K562 (cell line): ENCODE data around the gene IGIP. TPM values are rescaled to one million over a fixed set of nuclear protein-coding genes. Genes with fewer than 3 reads are reported as not detected.

Experiments used
- CREB5 ChIP-seq: fragments of 250-450 bp; sonication (Bioruptor Pico); IDR thresholded peaks from 2 replicates; pipeline ENCODE4 v1.5.0; 2020; ENCODE audit warnings: mild to moderate bottlenecking
- E2F5 ChIP-seq: sonication (generic); formaldehyde crosslinking; IDR thresholded peaks from 2 replicates; pipeline ENCODE4 v1.8.0; 2022; ENCODE audit warnings: mild to moderate bottlenecking, missing genetic modification reagents
- FOXP1 ChIP-seq: sonication (generic); formaldehyde crosslinking; IDR thresholded peaks from 2 replicates; pipeline ENCODE4 v1.8.0; 2022; ENCODE audit warnings: mild to moderate bottlenecking, missing genetic modification reagents
- GATAD2A ChIP-seq: fragments of 450-650 bp; IDR thresholded peaks from 2 replicates; pipeline ENCODE4 v1.6.1; 2017
- IRF9 ChIP-seq: fragments of 450-650 bp; IDR thresholded peaks from 2 replicates; pipeline ENCODE4 v1.6.1; 2016; ENCODE audit warnings: missing biosample characterization, missing genetic modification characterization
- KDM5B ChIP-seq: fragments of 200-600 bp; sonication (generic); IDR thresholded peaks from 2 replicates; pipeline ENCODE4 v1.6.1; 2012; ENCODE audit warnings: low read depth, mild to moderate bottlenecking, moderate library complexity, low read length, control low read depth, inconsistent platforms; ENCODE audit not compliant: insufficient replicate concordance
- RBBP5 ChIP-seq: fragments of 200-600 bp; sonication (generic); IDR thresholded peaks from 2 replicates; pipeline ENCODE4 v1.6.1; 2012; ENCODE audit warnings: borderline replicate concordance, mild to moderate bottlenecking, low read length, control low read depth, inconsistent platforms; ENCODE audit not compliant: insufficient read depth, poor library complexity, severe bottlenecking
- SAFB ChIP-seq: fragments of 200-400 bp; formaldehyde crosslinking; IDR thresholded peaks from 2 replicates; pipeline ENCODE4 v1.6.1; 2017; ENCODE audit warnings: low read depth, low read length, borderline replicate concordance
- SIN3A ChIP-seq, 2 experiments: fragments of 150-350 bp in 1 of 2; IDR thresholded peaks; 2 replicates each; pipeline ENCODE4 v1.6.1; 2011 to 2016; ENCODE audit warnings: borderline replicate concordance in 2 of 2, low read depth in 2 of 2, low read length in 2 of 2, mild to moderate bottlenecking in 2 of 2, moderate library complexity in 2 of 2; ENCODE audit not compliant: control insufficient read depth in 1 of 2
- YY1 ChIP-seq, 3 experiments: IDR thresholded peaks; 2 replicates each; pipeline ENCODE4 v1.6.1; 2011; ENCODE audit warnings: low read length in 2 of 3, mild to moderate bottlenecking in 2 of 3, moderate library complexity in 2 of 3, borderline replicate concordance in 1 of 3, control low read depth in 1 of 3, low read depth in 1 of 3; ENCODE audit not compliant: insufficient read depth in 3 of 3, insufficient replicate concordance in 2 of 3, control insufficient read depth in 1 of 3, insufficient read length in 1 of 3; ENCODE audit errors: extremely low read depth in 1 of 3
- ZBTB11 ChIP-seq, 3 experiments: fragments of 200-800 bp in 1 of 3; fragments of 250-450 bp in 1 of 3; fragments of 450-650 bp in 1 of 3; sonication (Bioruptor Pico) in 1 of 3; sonication (Bioruptor generic) in 1 of 3; formaldehyde crosslinking in 1 of 3; IDR thresholded peaks; 2 replicates each; pipeline versions ENCODE4 v1.6.1 to v1.8.0; 2016 to 2022; ENCODE audit warnings: mild to moderate bottlenecking in 2 of 3, missing genetic modification characterization in 2 of 3, missing compliant biosample characterization in 1 of 3, moderate library complexity in 1 of 3
- ZBTB34 ChIP-seq: fragments of 250-450 bp; sonication (Bioruptor Pico); IDR thresholded peaks from 2 replicates; pipeline ENCODE4 v1.8.0; 2021; ENCODE audit warnings: mild to moderate bottlenecking, moderate library complexity
- ZBTB7A ChIP-seq: IDR thresholded peaks from 2 replicates; pipeline ENCODE4 v1.6.1; 2011; ENCODE audit warnings: low read depth, mild to moderate bottlenecking, low read length, moderate library complexity, borderline replicate concordance; ENCODE audit not compliant: control insufficient read depth
- ZNF282 ChIP-seq: sonication (generic); formaldehyde crosslinking; IDR thresholded peaks from 2 replicates; pipeline ENCODE4 v1.8.1; 2023; ENCODE audit warnings: missing genetic modification reagents
- ZNF384 ChIP-seq: IDR thresholded peaks from 2 replicates; pipeline ENCODE4 v1.6.1; 2012; ENCODE audit warnings: low read depth, low read length, improper control_type of control experiment
- polyA plus RNA-seq, 8 experiments: library from polyadenylated mRNA; depleted of rRNA in 4 of 8; stranded (reverse) in 5 of 8; unstranded in 3 of 8; fragments of >200 nt; fragmentation: Nextera tagmentation in 2 of 8; fragmentation: Illumina TruSeq in 1 of 8; extraction: Ambion mirVana in 2 of 8; extraction: Trizol in 1 of 8; gene quantifications; 2 replicates each; pipeline versions ENCODE4 v1.2.1 to v1.2.3, GENCODE V29; 2011 to 2014; ENCODE audit warnings: inconsistent platforms in 1 of 8, missing spikeins in 1 of 8
- total RNA-seq, 7 experiments: library from RNA; depleted of rRNA in 6 of 7; stranded (reverse); fragments of >200 nt in 6 of 7; fragmentation: Illumina TruSeq in 2 of 7; extraction: Trizol in 2 of 7; gene quantifications; 2 replicates each; pipeline versions ENCODE4 v1.2.1 to v1.2.3, GENCODE V29; 2011 to 2021; ENCODE audit warnings: low replicate concordance in 1 of 7

The IGIP gene
- total and polyA plus RNA-seq, 9 of the 15 experiments (the other 6 are each of a cell fraction or from before 2014, with no cell fraction given), result 0.52 to 1.6 (median 1.2) TPM

- TF ChIP-seq YY1 (IDR thresholded peaks at IDR 0.05; ENCODE audit: borderline replicate concordance in 1 of 3, control insufficient read depth in 1 of 3, extremely low read depth in 1 of 3, insufficient read depth in 3 of 3, insufficient read length in 1 of 3, insufficient replicate concordance in 2 of 3, low read depth in 1 of 3, low read length in 2 of 3) (no peak), ZBTB34 (CRISPR knock-in tag) (no peak), GATAD2A (peak; percentile 46; the same call in 1 of the 2 replicates), CREB5 (CRISPR knock-in tag) (no peak), SIN3A (IDR thresholded peaks at IDR 0.05; ENCODE audit: borderline replicate concordance in 2 of 2, control insufficient read depth in 1 of 2, low read depth in 2 of 2, low read length in 2 of 2) (no peak), IRF9 (tag) (no peak), ZBTB11 (CRISPR knock-in tag; IDR thresholded peaks at IDR 0.05) (no peak), FOXP1 (CRISPR knock-in tag) (peak; percentile 8; the same call in 1 of the 2 replicates), RBBP5 (peak; percentile 78), ZBTB7A (peak; percentile 67; the same call in 1 of the 2 replicates), ZNF384 (peak; percentile 44; the same call in 1 of the 2 replicates), ZNF282 (CRISPR knock-in tag) (no peak), SAFB (no peak), KDM5B (peak; percentile 25), E2F5 (CRISPR knock-in tag) (no peak)
These were observed 17.4 kb upstream of the IGIP start (continued) for GRCh38 chr5:140108093-140109017.
